ENCODE results near the gene GZF1.

DNA sequence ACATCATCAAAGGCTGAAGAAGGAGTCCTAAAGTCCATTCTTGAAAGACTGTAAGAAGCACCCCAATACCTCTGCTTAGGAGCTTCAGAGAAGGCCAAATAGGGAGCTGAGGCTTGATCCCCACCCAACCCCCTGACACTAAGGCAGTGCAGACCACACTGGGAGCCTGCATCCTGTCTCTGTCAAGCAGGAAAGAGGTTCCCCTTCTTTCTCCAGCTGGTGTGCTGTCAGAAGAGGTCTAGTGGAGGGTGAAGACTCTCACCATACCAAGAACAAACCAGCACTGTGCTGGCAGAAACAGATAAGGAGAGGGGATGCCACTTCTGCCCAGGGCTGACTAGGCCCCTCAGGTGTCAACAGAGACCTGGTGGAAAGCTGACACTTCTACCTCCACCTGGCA, 19.9 kb downstream of the GZF1 start:
- TF ChIP-seq, protein P1, sequence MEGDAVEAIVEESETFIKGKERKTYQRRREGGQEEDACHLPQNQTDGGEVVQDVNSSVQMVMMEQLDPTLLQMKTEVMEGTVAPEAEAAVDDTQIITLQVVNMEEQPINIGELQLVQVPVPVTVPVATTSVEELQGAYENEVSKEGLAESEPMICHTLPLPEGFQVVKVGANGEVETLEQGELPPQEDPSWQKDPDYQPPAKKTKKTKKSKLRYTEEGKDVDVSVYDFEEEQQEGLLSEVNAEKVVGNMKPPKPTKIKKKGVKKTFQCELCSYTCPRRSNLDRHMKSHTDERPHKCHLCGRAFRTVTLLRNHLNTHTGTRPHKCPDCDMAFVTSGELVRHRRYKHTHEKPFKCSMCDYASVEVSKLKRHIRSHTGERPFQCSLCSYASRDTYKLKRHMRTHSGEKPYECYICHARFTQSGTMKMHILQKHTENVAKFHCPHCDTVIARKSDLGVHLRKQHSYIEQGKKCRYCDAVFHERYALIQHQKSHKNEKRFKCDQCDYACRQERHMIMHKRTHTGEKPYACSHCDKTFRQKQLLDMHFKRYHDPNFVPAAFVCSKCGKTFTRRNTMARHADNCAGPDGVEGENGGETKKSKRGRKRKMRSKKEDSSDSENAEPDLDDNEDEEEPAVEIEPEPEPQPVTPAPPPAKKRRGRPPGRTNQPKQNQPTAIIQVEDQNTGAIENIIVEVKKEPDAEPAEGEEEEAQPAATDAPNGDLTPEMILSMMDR (IDR thresholded peaks at IDR 0.05; ENCODE audit: insufficient read depth, low read depth, low read length) = no peak
- TF ChIP-seq EZH2 (IDR thresholded peaks at IDR 0.05; ENCODE audit: insufficient read depth, low read length) = no peak

All from astrocyte (in vitro differentiated cells and primary cell).